ENCODE measurements around the gene ZBTB40.

ZBTB40 gene

GRCh38 chr1:22428672-22429071, 23.0 kb upstream of the ZBTB40 start:
- no peak for TF ChIP-seq EZH2phosphoT487 (conservative IDR thresholded peaks at IDR 0.05; ENCODE audit: low read length)
- Histone ChIP-seq H3K27me3 (ENCODE audit: low read length) (no peaks in the 10 kb centered on the region), H3K4me2 (ENCODE audit: low read depth, low read length, poor library complexity, severe bottlenecking) (peak overlapping the region; percentile 46), H3K79me2 (ENCODE audit: insufficient read depth, low read length) (no peaks in the 10 kb centered on the region), H3K4me3 (ENCODE audit: insufficient read depth, low read length, poor library complexity, severe bottlenecking) (peak overlapping the region; percentile 51), H3K9me3 (ENCODE audit: insufficient read depth, low read length) (no peaks in the 10 kb centered on the region), H4K20me1 (ENCODE audit: low read depth, low read length) (no peaks in the 10 kb centered on the region), H3K9me2 (replicated peaks; ENCODE audit: insufficient read depth, low read length) (no peaks in the 10 kb centered on the region), H3K36me3 (ENCODE audit: low read length) (no peaks in the 10 kb centered on the region), H2AFZ (ENCODE audit: low read depth, low read length, severe bottlenecking) (peak overlapping the region; percentile 65), H3K9ac (ENCODE audit: low read length) (peak overlapping the region; percentile 4; the same call in 1 of the 2 replicates), H3K27ac (ENCODE audit: low read depth, low read length) (no peak overlapping the region), H3F3A (ENCODE audit: insufficient read depth) (no peaks in the 10 kb centered on the region)

- no peaks in the 10 kb centered on the region for H3K27me3 ChIP-seq (ENCODE audit: low read length)
Measured at GRCh38 chr1:22431965-22432364, 19.7 kb upstream of the ZBTB40 start.

GRCh38 chr1:22434717-22435116, 16.9 kb upstream of the ZBTB40 start:
- Histone ChIP-seq H3K79me2 (ENCODE audit: insufficient read depth, low read length) (no peaks in the 10 kb centered on the region), H4K20me1 (ENCODE audit: low read depth, low read length) (no peaks in the 10 kb centered on the region), H3K9me2 (replicated peaks; ENCODE audit: insufficient read depth, low read length) (no peaks in the 10 kb centered on the region), H3K36me3 (ENCODE audit: low read length) (no peaks in the 10 kb centered on the region), H3K9me3 (ENCODE audit: insufficient read depth, low read length) (no peaks in the 10 kb centered on the region; the same call in 1 of the 2 replicates), H3K27me3 (ENCODE audit: low read length) (no peaks in the 10 kb centered on the region), H3K9ac (ENCODE audit: low read length) (no peak overlapping the region), H3F3A (ENCODE audit: insufficient read depth) (no peaks in the 10 kb centered on the region), H2AFZ (ENCODE audit: low read depth, low read length, severe bottlenecking) (no peak overlapping the region), H3K4me3 (ENCODE audit: insufficient read depth, low read length, poor library complexity, severe bottlenecking) (no peak overlapping the region), H3K4me2 (ENCODE audit: low read depth, low read length, poor library complexity, severe bottlenecking) (no peak overlapping the region), H3K27ac (ENCODE audit: low read depth, low read length) (no peak overlapping the region)
- no peak for TF ChIP-seq EZH2phosphoT487 (conservative IDR thresholded peaks at IDR 0.05; ENCODE audit: low read length)

More at GRCh38 chr1:22431965-22432364, 19.7 kb upstream of the ZBTB40 start:
- Histone ChIP-seq H3K4me2 (ENCODE audit: low read depth, low read length, poor library complexity, severe bottlenecking) (peak overlapping the region; percentile 36), H3K36me3 (ENCODE audit: low read length) (no peaks in the 10 kb centered on the region), H3K4me3 (ENCODE audit: insufficient read depth, low read length, poor library complexity, severe bottlenecking) (no peak overlapping the region), H3F3A (ENCODE audit: insufficient read depth) (no peaks in the 10 kb centered on the region), H3K9me2 (replicated peaks; ENCODE audit: insufficient read depth, low read length) (no peaks in the 10 kb centered on the region), H2AFZ (ENCODE audit: low read depth, low read length, severe bottlenecking) (no peak overlapping the region), H3K9ac (ENCODE audit: low read length) (no peak overlapping the region), H3K79me2 (ENCODE audit: insufficient read depth, low read length) (no peaks in the 10 kb centered on the region), H3K27ac (ENCODE audit: low read depth, low read length) (no peak overlapping the region), H3K9me3 (ENCODE audit: insufficient read depth, low read length) (no peaks in the 10 kb centered on the region), H4K20me1 (ENCODE audit: low read depth, low read length) (no peaks in the 10 kb centered on the region)
- no peak for TF ChIP-seq EZH2phosphoT487 (conservative IDR thresholded peaks at IDR 0.05; ENCODE audit: low read length)
- no peak for TF ChIP-seq CTCF (IDR thresholded peaks at IDR 0.05; ENCODE audit: insufficient read depth, low read length, poor library complexity, severe bottlenecking)

- Histone ChIP-seq H3K4me3 (ENCODE audit: insufficient read depth, low read length, poor library complexity, severe bottlenecking) (no peak overlapping the region), H4K20me1 (ENCODE audit: low read depth, low read length) (no peaks in the 10 kb centered on the region), H3K79me2 (ENCODE audit: insufficient read depth, low read length) (no peaks in the 10 kb centered on the region), H3K9me2 (replicated peaks; ENCODE audit: insufficient read depth, low read length) (no peaks in the 10 kb centered on the region), H3K9me3 (ENCODE audit: insufficient read depth, low read length) (peaks cover 14% of the 10 kb centered on the region; the same call in 1 of the 2 replicates), H3F3A (ENCODE audit: insufficient read depth) (no peaks in the 10 kb centered on the region), H3K9ac (ENCODE audit: low read length) (no peak overlapping the region), H3K36me3 (ENCODE audit: low read length) (peaks cover 9% of the 10 kb centered on the region; the same call in 1 of the 2 replicates), H3K27me3 (ENCODE audit: low read length) (no peaks in the 10 kb centered on the region), H3K4me2 (ENCODE audit: low read depth, low read length, poor library complexity, severe bottlenecking) (no peak overlapping the region), H3K27ac (ENCODE audit: low read depth, low read length) (no peak overlapping the region), H2AFZ (ENCODE audit: low read depth, low read length, severe bottlenecking) (no peak overlapping the region)
- TF ChIP-seq EZH2phosphoT487 (conservative IDR thresholded peaks at IDR 0.05; ENCODE audit: low read length) (no peak), CTCF (IDR thresholded peaks at IDR 0.05; ENCODE audit: insufficient read depth, low read length, poor library complexity, severe bottlenecking) (no peak)
Measured at GRCh38 chr1:22436948-22437347, 14.7 kb upstream of the ZBTB40 start.
